ENCODE measurements around the gene INKA1. TPM values are rescaled to one million over a fixed set of nuclear protein-coding genes. Genes with fewer than 3 reads are reported as not detected.

The INKA1 gene
- total RNA-seq, 2 experiments from 2014 or later: 7.9 to 12.8 TPM

- H4K20me1 ChIP-seq (ENCODE audit: insufficient read depth, low read length): no peaks in the 10 kb centered on the region
- peaks cover 4% of the 10 kb centered on the region; the same call in 1 of the 2 replicates for H3K79me2 ChIP-seq (ENCODE audit: insufficient read depth, low read depth, low read length)
- TF ChIP-seq EZH2phosphoT487 (IDR thresholded peaks at IDR 0.05; ENCODE audit: borderline replicate concordance, low read depth, low read length): no peak
- no peak for TF ChIP-seq CTCF (conservative IDR thresholded peaks at IDR 0.05; ENCODE audit: low read length)
- no peaks in the 10 kb centered on the region for H3K9me2 ChIP-seq (ENCODE audit: insufficient read depth, low read length)
- H3K4me2 ChIP-seq (ENCODE audit: low read length): no peak overlapping the region
- H3K4me1 ChIP-seq (ENCODE audit: insufficient read depth, low read length, poor library complexity, severe bottlenecking): peaks cover 3% of the 10 kb centered on the region
- intact Hi-C loops (cut with micrococcal nuclease; ENCODE audit: unreplicated experiment): no loop called here
- ChIA-PET CTCF (ENCODE audit: unreplicated experiment) (interaction anchor here (1.1 kb wide), 1 partner anchor 42 kb away, joined by 3 read pairs; no protein-coding TSS in a partner anchor), POLR2A (interaction anchor here (1.5 kb wide), 1 partner anchor 10 kb away, joined by 3 read pairs; no protein-coding TSS in a partner anchor)
- H3K27ac ChIP-seq (ENCODE audit: low read depth, low read length, poor library complexity, severe bottlenecking): no peak overlapping the region
- H3K9me3 ChIP-seq (ENCODE audit: low read length): no peaks in the 10 kb centered on the region
- H3K36me3 ChIP-seq (ENCODE audit: insufficient read depth, low read length): peaks cover 75% of the 10 kb centered on the region
- no peak for DNase-seq (ENCODE audit: low spot score)
- TSS peak; percentile 11 for BruUV-seq (replicated peaks)
- no peak overlapping the region for H2AFZ ChIP-seq (ENCODE audit: low read length)
- no peak overlapping the region for H3K4me3 ChIP-seq (ENCODE audit: low read depth, low read length, poor library complexity, severe bottlenecking)
Measured at GRCh38 chr3:49845694-49846093, 42.6 kb downstream of the INKA1 start.

Small RNA genes lying within 50 kb of the gene (microRNA-seq; reads per million reads assigned to microRNA genes)
- gene MIR5193 (ENCODE audit: borderline replicate concordance): not detected

Small RNA genes lying within 50 kb of the gene (small RNA-seq; reads per million reads assigned to genes)
- gene COX6CP14: not detected

Other genes starting within 250 kb of the INKA1 start
- 0.03 TPM in 2 replicates for gene BSN, start 248.8 kb upstream of the INKA1 start, total RNA-seq (2014; rRNA removed; shearing (Covaris generic))
- 0.20 and 0.27 TPM in 2 replicates for gene BSN, start 248.8 kb upstream of the INKA1 start, total RNA-seq (2022)
- 94.8 and 112 TPM in 2 replicates for gene APEH, start 128.9 kb upstream of the INKA1 start, total RNA-seq (2014; rRNA removed; shearing (Covaris generic))
- gene APEH, start 128.9 kb upstream of the INKA1 start, total RNA-seq (2022): 132 and 133 TPM in 2 replicates
- gene MST1, start 113.8 kb upstream of the INKA1 start, total RNA-seq (2014; rRNA removed; shearing (Covaris generic)): 12.5 and 13.1 TPM in 2 replicates
- gene MST1, start 113.8 kb upstream of the INKA1 start, total RNA-seq (2022): 24.2 and 26.2 TPM in 2 replicates
- 20.8 and 39.2 TPM in 2 replicates for gene RNF123, start 113.7 kb upstream of the INKA1 start, total RNA-seq (2014; rRNA removed; shearing (Covaris generic))
- 48.4 and 50.6 TPM in 2 replicates for gene RNF123, start 113.7 kb upstream of the INKA1 start, total RNA-seq (2022)
- 2.9 and 4.4 TPM in 2 replicates for gene AMIGO3, start 83.6 kb upstream of the INKA1 start, total RNA-seq (2014; rRNA removed; shearing (Covaris generic))
- 0.80 TPM in 1 of 2 replicates, not detected in the other for gene AMIGO3, start 83.6 kb upstream of the INKA1 start, total RNA-seq (2022)
- gene GMPPB, start 79.3 kb upstream of the INKA1 start, total RNA-seq (2014; rRNA removed; shearing (Covaris generic)): 40.7 and 43.6 TPM in 2 replicates
- 52.4 and 54.5 TPM in 2 replicates for gene GMPPB, start 79.3 kb upstream of the INKA1 start, total RNA-seq (2022)
- gene IP6K1, start 16.7 kb upstream of the INKA1 start, total RNA-seq (2014; rRNA removed; shearing (Covaris generic)): 23.1 and 27.4 TPM in 2 replicates
- gene IP6K1, start 16.7 kb upstream of the INKA1 start, total RNA-seq (2022): 27.0 and 30.9 TPM in 2 replicates
- gene CDHR4, start 3.4 kb upstream of the INKA1 start, total RNA-seq (2014; rRNA removed; shearing (Covaris generic)): not detected in 2 replicates
- 0.32 TPM in 1 of 2 replicates, not detected in the other for gene CDHR4, start 3.4 kb upstream of the INKA1 start, total RNA-seq (2022)
- 18.1 and 26.3 TPM in 2 replicates for gene UBA7, start 10.7 kb downstream of the INKA1 start, total RNA-seq (2014; rRNA removed; shearing (Covaris generic))
- 14.2 and 14.7 TPM in 2 replicates for gene UBA7, start 10.7 kb downstream of the INKA1 start, total RNA-seq (2022)
- 24.4 and 38.6 TPM in 2 replicates for gene TRAIP, start 53.3 kb downstream of the INKA1 start, total RNA-seq (2014; rRNA removed; shearing (Covaris generic))
- gene TRAIP, start 53.3 kb downstream of the INKA1 start, total RNA-seq (2022): 41.8 and 48.9 TPM in 2 replicates
- not detected in 2 replicates for gene CAMKV, start 66.6 kb downstream of the INKA1 start, total RNA-seq (2014; rRNA removed; shearing (Covaris generic))
- gene CAMKV, start 66.6 kb downstream of the INKA1 start, total RNA-seq (2022): 0.37 and 0.63 TPM in 2 replicates
- 0.05 and 0.82 TPM in 2 replicates for gene MST1R, start 100.6 kb downstream of the INKA1 start, total RNA-seq (2014; rRNA removed; shearing (Covaris generic))
- gene MST1R, start 100.6 kb downstream of the INKA1 start, total RNA-seq (2022): 0.17 and 0.38 TPM in 2 replicates
- gene MON1A, start 126.5 kb downstream of the INKA1 start, total RNA-seq (2014; rRNA removed; shearing (Covaris generic)): 6.7 and 7.3 TPM in 2 replicates
- 10.4 and 11.3 TPM in 2 replicates for gene MON1A, start 126.5 kb downstream of the INKA1 start, total RNA-seq (2022)
- 83.7 and 134 TPM in 2 replicates for gene RBM6, start 136.9 kb downstream of the INKA1 start, total RNA-seq (2014; rRNA removed; shearing (Covaris generic))
- gene RBM6, start 136.9 kb downstream of the INKA1 start, total RNA-seq (2022): 173 and 185 TPM in 2 replicates